ENCODE results near the gene CSMD2.

DNA sequence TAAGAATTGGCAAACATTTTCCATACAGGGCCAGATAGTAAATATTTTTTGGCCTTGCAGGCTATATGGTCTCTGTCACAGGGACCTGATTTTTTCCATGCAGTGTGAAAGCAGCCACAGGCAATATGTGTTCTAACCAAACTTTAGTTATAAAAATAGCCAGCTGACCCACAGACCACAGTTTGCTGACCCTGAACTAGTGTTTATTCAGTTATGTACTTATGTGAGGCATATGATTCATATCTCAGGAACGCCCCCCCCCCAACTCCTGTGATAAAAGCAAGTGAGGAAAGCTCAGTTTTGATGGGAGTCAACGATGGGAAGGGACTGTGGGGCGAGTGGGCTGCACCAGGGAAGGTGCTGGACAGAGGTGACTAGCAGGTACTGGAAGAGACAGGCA lies 221.1 kb downstream of the CSMD2 start:
- TF ChIP-seq MAX (IDR thresholded peaks at IDR 0.05) = no peak
- no peak for TF ChIP-seq EGR1 (IDR thresholded peaks at IDR 0.05)
- no peak for TF ChIP-seq ZBTB7A (IDR thresholded peaks at IDR 0.05; ENCODE audit: low read depth)
